GM19372 (cell line): ENCODE data around the gene PCDHB10.

Source experiments
- ATAC-seq: cut with Tn5 transposase; IDR thresholded peaks from one replicate; pipeline ENCODE4 v1.9.1; 2021; ENCODE audit warnings: mild to moderate bottlenecking, low read depth, moderate library complexity; ENCODE audit not compliant: unreplicated experiment

Gene PCDHB10

DNA sequence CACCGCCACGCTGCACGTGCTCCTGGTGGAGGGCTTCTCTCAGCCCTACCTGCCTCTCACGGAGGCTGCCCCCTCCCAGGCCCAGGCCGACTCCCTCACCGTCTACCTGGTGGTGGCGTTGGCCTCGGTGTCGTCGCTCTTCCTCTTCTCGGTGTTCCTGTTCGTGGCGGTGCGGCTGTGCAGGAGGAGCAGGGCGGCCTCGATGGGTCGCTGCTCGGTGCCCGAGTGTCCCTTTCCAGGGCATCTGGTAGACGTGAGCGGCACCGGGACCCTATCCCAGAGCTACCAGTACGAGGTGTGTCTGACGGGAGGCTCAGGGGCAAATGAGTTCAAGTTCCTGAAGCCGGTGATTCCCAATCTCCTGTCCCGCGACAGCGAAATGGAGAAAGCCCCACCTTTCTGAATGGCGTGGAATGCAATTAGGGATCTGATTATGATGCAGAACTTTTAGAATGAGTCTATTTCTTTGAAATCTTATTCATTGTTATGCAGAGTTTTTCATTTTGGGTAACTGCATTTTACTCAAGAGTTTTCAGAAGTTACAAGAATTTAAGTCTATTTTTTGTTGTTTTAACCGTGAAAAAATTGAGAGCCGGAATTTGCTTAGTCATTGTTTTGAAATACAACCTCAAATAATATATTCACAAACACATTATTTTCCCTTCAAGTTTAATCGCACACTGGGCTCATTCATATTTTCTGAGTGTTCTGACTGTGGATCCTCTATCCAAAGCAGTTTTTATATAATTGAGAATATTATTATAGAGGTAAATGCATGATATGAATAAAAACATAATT lies 44.6 kb downstream of the PCDHB10 start:
- ATAC-seq: no peak

DNA sequence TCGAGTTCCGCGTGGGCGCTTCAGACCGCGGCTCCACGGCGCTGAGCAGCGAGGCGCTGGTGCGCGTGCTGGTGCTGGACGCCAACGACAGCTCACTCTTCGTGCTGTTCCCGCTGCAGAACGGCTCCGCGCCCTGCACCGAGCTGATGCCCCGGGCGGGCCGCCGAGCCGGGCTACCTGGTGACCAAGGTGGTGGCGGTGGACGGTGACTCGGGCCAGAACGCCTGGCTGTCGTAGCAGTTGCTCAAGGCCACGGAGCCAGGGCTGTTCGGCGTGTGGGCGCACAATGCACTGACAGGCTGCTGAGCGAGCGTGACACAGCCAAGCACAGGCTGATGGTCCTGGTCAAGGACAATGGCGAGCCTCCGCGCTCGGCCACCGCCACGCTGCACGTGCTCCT lies 49.3 kb downstream of the PCDHB10 start:
- ATAC-seq: no peak
